Measurements from ENCODE around the gene E2F3. TPM values are rescaled to one million over a fixed set of nuclear protein-coding genes. Genes with fewer than 3 reads are reported as not detected.

E2F3 gene
- total RNA-seq, 1 donor from 2014 or later, result 16.8 TPM

DNA sequence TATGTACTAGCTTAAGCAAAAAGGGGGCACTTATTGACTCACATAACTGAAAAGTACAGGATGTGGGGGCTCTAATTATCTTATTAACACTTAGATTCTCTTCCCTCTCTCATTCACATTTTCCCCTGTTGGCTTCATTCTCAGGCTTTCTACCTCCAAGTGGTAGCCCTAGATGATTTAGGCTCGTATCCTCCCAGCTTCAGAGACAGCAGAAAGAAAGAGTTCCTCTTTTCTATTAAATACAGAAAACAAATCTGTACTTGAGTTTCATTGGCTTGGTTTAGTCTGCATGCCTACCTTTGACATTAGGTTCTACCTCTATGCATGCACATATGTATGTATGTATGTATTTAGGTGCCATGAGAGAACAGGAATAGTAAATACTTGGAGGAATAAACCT, 15.5 kb upstream of the E2F3 start:
- DNase-seq (ENCODE audit: low spot score), result no peak
- TF ChIP-seq, protein P1, sequence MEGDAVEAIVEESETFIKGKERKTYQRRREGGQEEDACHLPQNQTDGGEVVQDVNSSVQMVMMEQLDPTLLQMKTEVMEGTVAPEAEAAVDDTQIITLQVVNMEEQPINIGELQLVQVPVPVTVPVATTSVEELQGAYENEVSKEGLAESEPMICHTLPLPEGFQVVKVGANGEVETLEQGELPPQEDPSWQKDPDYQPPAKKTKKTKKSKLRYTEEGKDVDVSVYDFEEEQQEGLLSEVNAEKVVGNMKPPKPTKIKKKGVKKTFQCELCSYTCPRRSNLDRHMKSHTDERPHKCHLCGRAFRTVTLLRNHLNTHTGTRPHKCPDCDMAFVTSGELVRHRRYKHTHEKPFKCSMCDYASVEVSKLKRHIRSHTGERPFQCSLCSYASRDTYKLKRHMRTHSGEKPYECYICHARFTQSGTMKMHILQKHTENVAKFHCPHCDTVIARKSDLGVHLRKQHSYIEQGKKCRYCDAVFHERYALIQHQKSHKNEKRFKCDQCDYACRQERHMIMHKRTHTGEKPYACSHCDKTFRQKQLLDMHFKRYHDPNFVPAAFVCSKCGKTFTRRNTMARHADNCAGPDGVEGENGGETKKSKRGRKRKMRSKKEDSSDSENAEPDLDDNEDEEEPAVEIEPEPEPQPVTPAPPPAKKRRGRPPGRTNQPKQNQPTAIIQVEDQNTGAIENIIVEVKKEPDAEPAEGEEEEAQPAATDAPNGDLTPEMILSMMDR (IDR thresholded peaks at IDR 0.05), result no peak
- H3K27me3 Mint-ChIP-seq (ENCODE audit: low read depth), result no peaks in the 10 kb centered on the region
- H3K9me3 Mint-ChIP-seq (ENCODE audit: low read depth), result peaks cover 7% of the 10 kb centered on the region
- no peaks in the 10 kb centered on the region for H3K36me3 Mint-ChIP-seq (ENCODE audit: low read depth)
- H3K4me1 Mint-ChIP-seq (ENCODE audit: low read depth), result no peaks in the 10 kb centered on the region
- H3K4me3 Mint-ChIP-seq (ENCODE audit: unreplicated experiment), result no peak overlapping the region
- no peak overlapping the region for H3K27ac Mint-ChIP-seq (ENCODE audit: unreplicated experiment)

DNA sequence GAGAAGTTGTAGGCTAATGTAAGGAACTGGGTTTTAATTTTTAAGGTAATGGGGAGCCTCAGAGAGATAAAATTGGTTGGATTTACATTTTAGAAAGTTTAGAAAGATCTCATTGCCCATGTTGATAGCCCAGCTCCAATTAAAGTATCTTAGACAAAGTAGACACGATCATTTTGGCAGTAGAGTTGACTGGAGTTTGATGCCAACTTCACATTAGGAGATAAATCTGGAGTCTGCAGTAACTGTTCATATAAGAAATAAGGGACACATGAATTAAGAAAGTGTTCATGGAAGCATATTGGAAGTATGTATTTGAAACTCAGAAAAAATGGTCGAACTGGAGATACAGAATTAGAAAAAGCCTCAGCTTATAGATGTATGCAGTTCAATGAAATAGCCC, 12.6 kb upstream of the E2F3 start:
- Mint-ChIP-seq H3K36me3 (ENCODE audit: low read depth) (no peaks in the 10 kb centered on the region), H3K4me3 (ENCODE audit: unreplicated experiment) (no peak overlapping the region), H3K27me3 (ENCODE audit: low read depth) (no peaks in the 10 kb centered on the region), H3K9me3 (ENCODE audit: low read depth) (peaks cover 3% of the 10 kb centered on the region), H3K4me1 (ENCODE audit: low read depth) (no peaks in the 10 kb centered on the region), H3K27ac (ENCODE audit: unreplicated experiment) (no peak overlapping the region)
- DNase-seq (ENCODE audit: low spot score), result no peak
- TF ChIP-seq, protein P1 (IDR thresholded peaks at IDR 0.05), result no peak

DNA sequence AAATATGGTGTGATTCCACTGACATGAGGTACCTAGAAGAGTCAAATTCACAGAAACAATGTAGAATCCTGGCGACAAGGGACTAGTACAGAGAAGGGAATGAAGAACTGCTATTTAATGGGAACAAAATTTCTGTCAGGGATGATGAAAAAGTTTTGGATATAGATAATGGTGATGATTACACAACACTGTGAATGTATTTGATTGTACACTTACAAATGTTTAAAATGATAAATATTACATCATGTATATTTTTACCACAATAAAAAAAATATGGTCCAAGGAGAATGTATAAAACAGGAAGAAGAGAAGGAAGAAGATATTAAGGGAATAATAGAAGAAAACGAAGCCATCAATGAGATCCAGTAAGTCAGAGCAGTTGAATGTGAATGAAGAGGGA, 8.4 kb upstream of the E2F3 start:
- no peaks in the 10 kb centered on the region for H3K4me1 Mint-ChIP-seq (ENCODE audit: low read depth)
- H3K27me3 Mint-ChIP-seq (ENCODE audit: low read depth), result no peaks in the 10 kb centered on the region
- H3K4me3 Mint-ChIP-seq (ENCODE audit: unreplicated experiment), result no peak overlapping the region
- TF ChIP-seq, protein P1 (IDR thresholded peaks at IDR 0.05), result no peak
- no peaks in the 10 kb centered on the region for H3K36me3 Mint-ChIP-seq (ENCODE audit: low read depth)
- no peak overlapping the region for H3K27ac Mint-ChIP-seq (ENCODE audit: unreplicated experiment)
- DNase-seq (ENCODE audit: low spot score), result no peak
- peaks cover 5% of the 10 kb centered on the region for H3K9me3 Mint-ChIP-seq (ENCODE audit: low read depth)

DNA sequence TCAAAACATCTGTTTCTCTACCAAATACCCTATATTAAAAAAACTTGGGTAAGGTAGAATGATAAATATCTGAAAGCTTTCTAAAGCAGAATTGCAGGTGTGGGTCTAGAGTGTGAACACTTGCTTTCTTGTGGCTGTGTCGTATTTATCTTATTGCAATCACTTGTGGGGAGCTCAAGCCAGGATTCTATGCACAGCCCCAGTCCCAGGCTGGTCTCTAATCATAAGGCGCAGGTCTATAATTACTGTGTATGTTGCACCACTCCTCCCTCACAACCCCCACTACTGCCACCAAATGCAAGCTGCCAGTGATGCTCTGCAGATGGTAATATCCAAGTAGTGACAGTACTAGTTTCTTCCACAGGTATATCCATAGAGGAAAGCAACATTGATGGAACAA, 2.2 kb upstream of the E2F3 start:
- no peaks in the 10 kb centered on the region for H3K36me3 Mint-ChIP-seq (ENCODE audit: low read depth)
- TF ChIP-seq, protein P1 (IDR thresholded peaks at IDR 0.05), result no peak
- H3K27me3 Mint-ChIP-seq (ENCODE audit: low read depth), result no peaks in the 10 kb centered on the region
- no peak overlapping the region for H3K4me3 Mint-ChIP-seq (ENCODE audit: unreplicated experiment)
- H3K27ac Mint-ChIP-seq (ENCODE audit: unreplicated experiment), result no peak overlapping the region
- no peak for DNase-seq (ENCODE audit: low spot score)
- H3K9me3 Mint-ChIP-seq (ENCODE audit: low read depth), result peaks cover 2% of the 10 kb centered on the region
- H3K4me1 Mint-ChIP-seq (ENCODE audit: low read depth), result peaks cover 14% of the 10 kb centered on the region

DNA sequence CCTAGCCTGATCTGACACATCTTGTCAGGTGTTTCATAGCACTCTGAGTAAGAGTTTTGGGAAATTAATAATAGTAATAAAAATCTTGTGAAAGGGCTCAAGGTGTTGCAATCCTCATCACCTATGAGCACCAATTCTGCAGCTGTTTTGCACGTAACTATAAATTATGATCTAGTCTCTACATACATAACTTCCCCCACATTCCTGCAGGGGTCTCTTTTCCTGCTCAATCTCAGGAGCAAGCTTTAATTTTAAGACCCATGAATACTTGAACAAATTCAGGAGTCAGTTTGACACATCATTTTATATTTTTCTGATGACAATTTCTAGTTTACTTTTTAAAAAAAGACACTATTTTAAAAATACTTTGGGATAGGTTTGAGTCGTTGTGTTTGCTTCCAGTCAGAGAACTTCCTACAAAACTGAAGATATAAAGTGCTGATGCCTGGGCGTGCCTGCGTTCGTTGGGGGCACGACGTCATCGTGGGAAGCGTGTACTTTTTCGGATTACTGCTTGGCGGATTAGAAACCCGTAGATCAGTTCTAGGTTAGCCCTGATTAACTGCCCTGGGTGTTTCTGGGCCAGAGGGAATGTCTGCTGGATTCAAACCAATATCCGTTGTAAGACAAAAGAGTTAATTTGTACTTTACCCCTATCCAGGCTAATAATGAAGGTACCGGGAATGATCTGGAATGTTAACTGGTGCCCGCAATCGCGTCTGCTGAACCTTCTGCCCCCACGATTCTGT, 1.0 kb upstream of the E2F3 start:
- H3K4me3 Mint-ChIP-seq (ENCODE audit: unreplicated experiment), result peak overlapping the region; percentile 90
- no peaks in the 10 kb centered on the region for H3K36me3 Mint-ChIP-seq (ENCODE audit: low read depth)
- H3K27me3 Mint-ChIP-seq (ENCODE audit: low read depth), result no peaks in the 10 kb centered on the region
- TF ChIP-seq, protein P1 (IDR thresholded peaks at IDR 0.05), result peak; percentile 80
- H3K4me1 Mint-ChIP-seq (ENCODE audit: low read depth), result peaks cover 20% of the 10 kb centered on the region
- H3K27ac Mint-ChIP-seq (ENCODE audit: unreplicated experiment), result peak overlapping the region; percentile 84
- H3K9me3 Mint-ChIP-seq (ENCODE audit: low read depth), result peaks cover 2% of the 10 kb centered on the region
- DNase-seq (ENCODE audit: low spot score), result no peak

Data from chondrocyte (in vitro differentiated cells).